ENCODE data around the gene FLRT2. TPM values are rescaled to one million over a fixed set of nuclear protein-coding genes. Genes with fewer than 3 reads are reported as not detected.

The FLRT2 gene, protein sequence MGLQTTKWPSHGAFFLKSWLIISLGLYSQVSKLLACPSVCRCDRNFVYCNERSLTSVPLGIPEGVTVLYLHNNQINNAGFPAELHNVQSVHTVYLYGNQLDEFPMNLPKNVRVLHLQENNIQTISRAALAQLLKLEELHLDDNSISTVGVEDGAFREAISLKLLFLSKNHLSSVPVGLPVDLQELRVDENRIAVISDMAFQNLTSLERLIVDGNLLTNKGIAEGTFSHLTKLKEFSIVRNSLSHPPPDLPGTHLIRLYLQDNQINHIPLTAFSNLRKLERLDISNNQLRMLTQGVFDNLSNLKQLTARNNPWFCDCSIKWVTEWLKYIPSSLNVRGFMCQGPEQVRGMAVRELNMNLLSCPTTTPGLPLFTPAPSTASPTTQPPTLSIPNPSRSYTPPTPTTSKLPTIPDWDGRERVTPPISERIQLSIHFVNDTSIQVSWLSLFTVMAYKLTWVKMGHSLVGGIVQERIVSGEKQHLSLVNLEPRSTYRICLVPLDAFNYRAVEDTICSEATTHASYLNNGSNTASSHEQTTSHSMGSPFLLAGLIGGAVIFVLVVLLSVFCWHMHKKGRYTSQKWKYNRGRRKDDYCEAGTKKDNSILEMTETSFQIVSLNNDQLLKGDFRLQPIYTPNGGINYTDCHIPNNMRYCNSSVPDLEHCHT
- total RNA-seq = under 0.01 TPM

DNA sequence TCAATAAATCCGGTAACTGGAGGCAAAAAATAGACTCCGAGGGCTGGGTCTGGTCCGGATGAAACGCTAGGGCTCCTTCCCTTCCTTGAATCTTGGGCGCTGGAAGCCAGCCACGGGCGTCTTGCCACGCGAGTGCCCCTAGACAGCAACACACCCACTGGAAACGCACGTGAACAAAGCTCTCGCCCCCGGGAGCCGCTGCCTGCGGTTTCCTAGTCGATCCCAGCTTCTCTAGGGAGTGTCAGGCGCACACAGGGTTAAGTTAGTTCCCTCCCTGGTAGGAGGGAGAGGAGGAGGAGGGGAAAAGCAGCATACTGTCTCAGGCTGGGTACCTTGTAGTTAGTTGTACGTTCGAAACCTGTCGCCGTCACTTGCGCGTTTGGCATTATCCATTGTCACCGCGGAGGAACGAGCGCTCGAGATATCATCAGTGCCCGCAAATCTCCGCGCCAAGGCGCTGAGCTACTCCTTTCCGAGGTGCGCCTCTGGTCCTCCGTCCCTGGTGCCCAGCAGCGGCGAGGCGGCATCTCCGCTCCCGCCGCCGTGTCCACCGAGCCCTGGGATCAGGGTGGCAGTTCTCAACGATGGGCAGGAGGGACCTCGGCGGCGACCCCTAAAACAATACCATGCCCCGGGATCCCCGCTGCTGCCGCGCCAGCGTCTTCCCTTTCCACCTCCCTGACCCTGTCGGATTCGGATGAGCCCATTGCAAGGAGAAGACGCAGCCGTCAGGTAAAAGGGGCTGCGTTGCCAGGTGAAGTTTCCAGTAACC, at the start of gene FLRT2:
Gene FLRT2, plus strand, starts transcription at position 342 of the 772 bp plus-strand sequence. CDS start 91,371 bp downstream, outside the sequence.
- DNase-seq (ENCODE audit: low read depth in 2 of 3, low spot score in 2 of 3) = no peak

DNA sequence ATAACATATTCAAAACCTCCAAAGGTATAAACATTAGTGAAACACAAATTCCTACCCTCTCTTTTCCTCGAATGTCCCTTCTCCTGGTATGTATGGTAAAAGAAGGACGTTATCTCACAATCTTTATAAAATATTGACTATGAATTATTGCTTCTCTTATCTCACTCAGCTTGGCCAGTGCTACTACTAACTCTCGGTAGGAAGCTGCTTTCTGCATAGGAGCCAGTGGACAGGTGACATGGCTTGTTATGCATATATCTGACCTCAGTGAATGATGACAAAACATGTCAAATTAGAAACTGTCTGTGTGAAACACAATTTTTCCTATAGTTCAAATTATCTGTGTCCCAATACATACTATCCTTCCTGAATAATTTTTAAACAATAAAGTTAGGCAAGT, 48.5 kb upstream of the FLRT2 start:
- DNase-seq (ENCODE audit: low read depth in 2 of 3, low spot score in 2 of 3) = no peak

DNA sequence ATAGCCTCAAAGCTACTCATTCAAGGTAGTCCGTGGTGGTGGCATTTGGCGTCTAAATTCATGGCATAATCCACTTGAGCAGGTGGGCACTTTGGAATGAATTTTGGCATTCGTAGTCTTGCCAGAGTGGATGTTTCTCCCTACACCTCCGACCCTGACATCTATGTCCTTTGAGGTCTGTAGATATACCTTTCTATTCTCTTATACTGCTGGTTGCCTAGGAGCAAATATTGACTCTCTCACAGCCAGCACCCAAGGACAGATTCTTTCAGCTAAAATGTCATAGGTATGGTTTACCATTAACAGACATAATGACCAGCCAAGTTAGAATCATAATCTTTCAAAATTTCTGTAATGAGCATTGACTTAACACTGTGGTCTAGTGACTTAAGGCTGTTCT, 47.4 kb upstream of the FLRT2 start:
- no peak for DNase-seq (ENCODE audit: low read depth in 2 of 3, low spot score in 2 of 3)

DNA sequence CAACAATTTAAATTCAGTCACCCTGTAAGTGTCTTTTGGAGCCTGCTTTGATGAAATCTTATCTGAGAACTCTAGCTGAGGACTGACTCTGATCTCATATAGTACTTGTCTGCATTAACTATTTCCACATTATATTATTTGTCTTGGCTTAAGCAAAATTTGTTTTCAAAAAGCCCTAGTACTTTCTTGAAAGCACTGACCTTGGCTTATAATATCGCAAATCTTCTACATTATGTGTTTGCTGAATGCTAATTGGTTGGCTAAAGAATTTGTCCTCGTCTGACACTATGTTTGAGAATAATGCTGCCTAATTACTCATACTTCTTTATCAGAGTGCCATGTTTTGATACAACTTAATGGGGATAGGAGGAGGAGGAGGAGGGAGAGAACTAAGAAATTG, 46.9 kb upstream of the FLRT2 start:
- DNase-seq (ENCODE audit: low read depth in 2 of 3, low spot score in 2 of 3) = no peak

DNA sequence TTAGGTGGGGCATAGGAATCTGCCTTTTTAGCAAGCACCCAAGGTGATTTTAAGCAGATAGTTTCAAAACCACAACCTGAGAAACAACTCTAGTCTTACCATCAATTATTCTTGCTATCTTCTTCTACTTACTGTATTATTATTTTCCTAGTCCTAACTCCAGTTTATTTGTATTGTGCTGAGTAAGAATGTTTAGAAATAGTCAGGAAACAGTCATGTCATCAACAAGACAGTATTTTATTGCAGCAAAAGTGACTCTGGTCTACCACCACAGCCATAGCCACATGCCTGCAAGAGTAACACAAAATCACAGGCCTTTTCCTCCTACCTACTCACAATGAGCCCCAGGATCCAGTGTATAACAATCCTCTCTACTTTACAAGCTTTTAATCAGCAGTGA, 46.3 kb upstream of the FLRT2 start:
- DNase-seq (ENCODE audit: low read depth in 2 of 3, low spot score in 2 of 3) = no peak

DNA sequence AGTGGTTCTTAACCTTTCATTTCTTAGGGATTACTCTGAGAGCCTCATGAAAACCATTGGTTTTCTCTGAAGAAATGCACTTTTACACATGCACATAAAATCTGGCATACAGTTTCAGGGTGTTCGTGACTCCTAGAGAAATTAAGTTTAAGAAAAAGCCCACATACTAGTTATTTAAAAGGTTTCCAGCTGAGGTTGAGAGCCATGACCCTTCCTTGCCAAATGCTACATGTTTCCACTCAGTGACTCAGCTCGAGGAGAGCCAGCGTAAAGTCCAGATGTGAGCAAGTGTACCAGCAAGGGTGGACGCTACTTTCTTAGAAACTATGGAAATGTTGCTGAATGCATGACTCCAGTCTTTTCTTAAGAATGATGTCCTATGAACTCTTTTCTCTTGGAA, 42.7 kb upstream of the FLRT2 start:
- no peak for DNase-seq (ENCODE audit: low read depth in 2 of 3, low spot score in 2 of 3)

DNA sequence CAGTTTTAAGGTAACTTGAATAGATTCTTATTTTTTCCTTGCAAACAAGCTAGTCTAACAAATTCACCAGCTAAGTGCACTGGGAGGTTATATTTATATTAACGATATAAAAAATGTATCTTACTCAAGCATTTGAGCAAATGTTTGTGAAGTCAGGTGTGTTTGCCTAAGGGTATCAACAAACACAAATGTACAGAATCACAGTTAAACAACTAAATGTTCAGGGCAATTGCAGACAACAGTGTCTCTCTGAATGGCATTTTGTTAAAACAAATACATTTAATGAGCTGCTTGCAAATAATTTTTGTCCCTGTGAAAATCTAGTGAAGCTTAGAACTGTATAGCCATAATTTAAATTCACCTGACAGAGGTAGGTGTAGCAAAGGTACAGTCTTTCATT, 28.2 kb upstream of the FLRT2 start:
- DNase-seq (ENCODE audit: low read depth in 2 of 3, low spot score in 2 of 3) = no peak

DNA sequence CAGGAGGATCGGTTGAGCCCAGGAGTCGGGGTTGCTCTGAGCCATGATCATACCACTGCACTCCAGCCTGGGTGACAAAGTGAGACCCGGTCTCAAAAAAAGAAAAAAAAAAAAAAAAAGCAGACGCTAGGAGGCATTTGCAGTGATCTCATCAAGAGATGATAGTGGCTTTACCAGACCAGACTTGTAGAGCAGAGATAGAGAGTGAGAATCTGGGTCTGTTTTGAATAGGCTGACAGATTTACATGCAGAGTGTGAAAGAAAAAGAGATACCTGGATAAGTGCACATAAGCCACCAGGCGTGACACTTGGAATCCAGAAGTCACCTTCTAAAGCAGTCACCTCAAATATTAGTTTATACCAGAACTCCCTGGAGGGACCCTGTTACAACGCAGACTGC, 21.1 kb upstream of the FLRT2 start:
- no peak for DNase-seq (ENCODE audit: low read depth in 2 of 3, low spot score in 2 of 3)

DNA sequence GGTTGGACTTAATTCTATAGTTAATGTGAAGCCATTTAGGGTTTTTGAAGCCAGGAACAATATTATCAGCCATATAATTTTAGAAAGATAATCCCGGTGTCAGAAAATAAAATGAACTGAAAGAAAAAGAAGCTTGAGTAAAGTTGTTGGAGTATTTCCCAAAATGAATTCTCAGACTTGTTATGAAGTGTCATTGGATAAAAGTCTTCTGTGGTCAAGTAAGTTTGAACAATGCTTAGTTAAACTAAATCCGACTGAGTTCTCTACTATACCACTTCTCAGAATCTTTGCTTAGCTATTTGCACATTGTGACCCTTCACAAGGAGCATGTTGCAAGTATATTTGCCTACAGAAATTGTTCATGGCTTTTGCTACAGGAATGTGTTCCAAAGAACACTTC, 17.5 kb upstream of the FLRT2 start:
- no peak for DNase-seq (ENCODE audit: low read depth in 2 of 3, low spot score in 2 of 3)

DNA sequence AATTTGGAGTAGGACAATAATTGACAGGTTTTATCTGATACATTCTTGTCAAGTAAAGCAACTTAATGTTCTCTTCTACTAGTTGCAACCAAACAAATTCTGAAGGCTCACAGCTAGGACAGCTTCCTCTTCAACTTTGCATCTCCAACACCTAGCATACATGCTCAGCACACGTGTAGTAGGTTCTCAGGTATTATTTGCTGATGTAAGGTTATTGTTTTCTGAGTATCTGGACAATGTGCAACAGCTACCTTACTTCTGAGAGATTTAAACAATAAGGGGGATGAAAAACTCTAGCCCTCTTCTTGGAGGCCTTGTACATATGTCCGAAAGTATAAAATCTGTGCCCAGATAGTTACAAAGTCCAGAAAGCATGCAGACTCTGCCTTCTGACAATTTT, 15.5 kb upstream of the FLRT2 start:
- DNase-seq (ENCODE audit: low read depth in 2 of 3, low spot score in 2 of 3) = no peak

DNA sequence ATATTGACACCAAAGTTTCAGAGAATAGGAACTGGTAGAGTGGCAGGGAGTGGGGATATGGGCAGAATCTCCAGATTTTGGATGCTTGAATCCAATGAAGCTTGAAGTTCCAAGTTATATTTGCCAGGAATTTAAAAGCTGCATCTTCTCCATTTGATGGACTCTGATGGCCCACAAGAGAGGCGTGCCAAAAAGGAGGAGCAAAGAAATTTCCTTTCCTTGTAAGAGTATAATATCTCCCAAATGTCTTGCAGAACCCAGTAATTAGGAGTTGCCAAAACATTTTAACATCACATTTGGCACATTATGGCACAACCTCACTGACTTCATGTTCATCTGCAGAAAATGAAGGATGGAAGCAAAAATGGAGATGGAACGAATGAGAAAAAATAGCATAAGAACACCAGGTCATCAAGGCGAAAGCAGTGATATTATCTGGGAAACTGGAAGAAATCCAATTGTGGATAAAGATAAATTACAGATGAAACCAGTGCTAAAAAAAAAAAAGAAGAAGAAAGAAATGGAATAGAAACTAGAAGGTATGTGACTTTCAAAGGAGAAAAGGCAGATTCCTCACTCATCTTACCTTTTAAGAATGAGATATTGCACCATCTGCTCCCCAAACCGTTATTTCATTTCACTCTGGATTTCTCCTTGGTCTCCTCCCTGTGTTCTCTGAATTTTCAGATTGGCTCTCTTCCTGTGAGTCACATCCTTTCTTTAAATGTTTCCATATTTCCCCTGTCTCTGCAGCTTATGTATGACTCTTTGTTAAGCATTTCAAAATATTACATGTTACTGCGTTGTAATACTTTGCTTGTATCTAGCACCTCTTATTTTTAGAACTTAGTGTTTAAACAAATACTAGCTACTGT, 13.5 kb upstream of the FLRT2 start:
- DNase-seq (ENCODE audit: low read depth in 2 of 3, low spot score in 2 of 3) = no peak

DNA sequence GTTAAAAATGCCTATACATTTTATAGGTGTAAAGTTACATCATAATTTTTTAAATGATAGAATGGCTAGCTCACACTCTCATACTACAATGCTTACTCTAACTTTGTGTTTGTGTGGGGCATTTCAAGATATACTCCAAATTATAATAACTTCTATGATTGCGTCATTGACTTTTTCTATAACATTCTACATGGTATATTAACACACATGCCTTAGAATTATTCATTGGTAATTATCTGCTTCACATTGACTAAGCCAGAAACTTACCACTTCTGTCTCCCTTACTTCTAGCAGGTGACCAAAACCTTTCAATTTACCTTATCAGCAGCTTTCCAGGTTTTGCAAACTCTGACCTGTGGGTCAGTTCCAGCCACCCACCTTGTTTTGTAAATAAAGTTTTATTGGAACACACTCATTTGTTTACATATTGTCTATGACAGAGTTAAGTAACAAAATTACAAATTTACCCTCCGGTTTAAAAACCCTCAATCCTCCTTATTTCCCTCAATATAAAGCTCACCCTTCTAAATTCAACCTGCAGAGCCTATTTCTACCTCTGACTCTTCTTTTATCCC, 12.7 kb upstream of the FLRT2 start:
- no peak for DNase-seq (ENCODE audit: low read depth in 2 of 3, low spot score in 2 of 3)

DNA sequence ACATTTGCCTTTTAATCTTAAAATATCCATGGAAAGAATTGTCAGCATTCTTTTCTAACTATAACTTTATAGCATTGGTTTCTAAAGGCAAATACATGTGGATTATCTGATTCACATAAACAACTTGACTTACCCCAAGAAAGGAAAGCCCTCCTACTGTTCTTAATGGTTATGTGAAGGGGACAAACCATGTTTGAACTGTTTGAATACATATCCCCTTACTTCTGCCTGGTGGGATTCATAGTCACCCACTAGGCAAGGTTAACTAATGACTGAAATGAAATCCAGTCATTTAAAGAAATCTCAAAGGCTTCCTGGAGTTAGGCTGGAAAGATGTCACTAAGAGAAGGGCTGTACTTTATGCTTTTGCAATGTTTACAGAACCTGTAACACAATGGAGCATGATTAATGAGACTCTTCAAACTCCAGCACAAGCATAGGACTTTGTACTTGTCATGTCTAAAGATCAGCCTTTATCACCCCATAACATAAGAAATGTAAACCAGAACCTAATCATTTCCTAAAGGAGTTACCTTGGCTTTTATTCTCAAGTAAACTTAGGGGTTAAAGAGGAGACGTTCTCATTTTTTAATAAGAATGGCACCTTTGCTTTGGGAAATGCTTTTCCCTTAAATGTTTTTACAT, 10.2 kb upstream of the FLRT2 start:
- no peak for DNase-seq (ENCODE audit: low read depth in 2 of 3, low spot score in 2 of 3)

DNA sequence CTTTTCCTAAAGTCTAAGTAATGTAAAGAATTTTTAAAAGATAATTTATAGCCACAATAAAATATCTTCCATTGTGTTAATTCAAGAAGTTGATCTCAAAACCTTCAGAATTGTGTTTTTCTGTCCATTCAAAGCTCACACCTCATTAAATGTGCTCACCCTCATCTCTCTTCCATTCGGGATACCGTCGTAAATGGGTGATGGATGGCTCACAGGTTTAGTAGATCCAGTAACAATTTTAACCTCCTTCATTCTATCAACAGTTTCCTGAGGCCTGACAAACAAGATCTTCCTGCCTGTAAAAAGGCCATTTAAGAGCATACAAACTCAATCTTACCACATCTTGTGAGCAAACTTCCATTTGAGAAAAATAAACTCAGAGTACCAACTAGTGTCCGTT, 9.4 kb upstream of the FLRT2 start:
- no peak for DNase-seq (ENCODE audit: low read depth in 2 of 3, low spot score in 2 of 3)

DNA sequence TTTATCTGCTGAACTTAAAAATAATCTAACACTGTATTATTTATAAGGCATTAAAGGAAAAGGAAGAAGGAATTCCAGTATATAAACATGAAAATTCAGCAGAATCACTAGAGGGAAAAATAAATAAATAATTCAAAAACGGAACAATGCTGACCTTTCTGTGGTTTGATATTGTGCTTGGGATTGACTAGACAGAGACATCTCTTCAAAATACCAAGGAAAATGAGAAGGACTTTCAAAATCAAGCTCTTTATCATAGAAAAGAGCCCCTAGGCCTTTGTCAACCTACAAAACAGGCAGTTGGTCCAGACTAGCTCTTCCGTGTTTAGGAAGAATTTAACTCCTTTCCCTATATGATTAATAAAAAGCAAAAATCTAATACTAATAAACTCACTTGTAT, 6.3 kb upstream of the FLRT2 start:
- no peak for DNase-seq (ENCODE audit: low read depth in 2 of 3, low spot score in 2 of 3)

DNA sequence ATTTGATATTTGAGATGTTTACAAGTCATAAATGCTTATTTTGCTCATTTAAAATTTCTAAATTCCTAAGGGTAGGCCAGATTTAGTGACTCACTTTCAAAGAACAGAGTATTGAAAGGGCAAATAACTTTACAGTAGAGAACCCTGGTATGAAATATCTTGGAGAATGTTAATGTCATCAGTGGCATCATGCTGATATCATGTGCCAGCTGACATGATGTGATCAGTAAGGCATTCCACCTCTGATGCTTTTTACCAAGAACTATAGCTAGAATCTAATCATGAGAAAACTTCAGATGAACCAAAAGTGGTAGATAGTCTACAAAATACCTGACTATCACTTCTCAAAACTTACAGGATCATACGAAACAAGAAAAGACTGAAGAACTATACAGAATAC, 2.9 kb upstream of the FLRT2 start:
- DNase-seq (ENCODE audit: low read depth in 2 of 3, low spot score in 2 of 3) = no peak

DNA sequence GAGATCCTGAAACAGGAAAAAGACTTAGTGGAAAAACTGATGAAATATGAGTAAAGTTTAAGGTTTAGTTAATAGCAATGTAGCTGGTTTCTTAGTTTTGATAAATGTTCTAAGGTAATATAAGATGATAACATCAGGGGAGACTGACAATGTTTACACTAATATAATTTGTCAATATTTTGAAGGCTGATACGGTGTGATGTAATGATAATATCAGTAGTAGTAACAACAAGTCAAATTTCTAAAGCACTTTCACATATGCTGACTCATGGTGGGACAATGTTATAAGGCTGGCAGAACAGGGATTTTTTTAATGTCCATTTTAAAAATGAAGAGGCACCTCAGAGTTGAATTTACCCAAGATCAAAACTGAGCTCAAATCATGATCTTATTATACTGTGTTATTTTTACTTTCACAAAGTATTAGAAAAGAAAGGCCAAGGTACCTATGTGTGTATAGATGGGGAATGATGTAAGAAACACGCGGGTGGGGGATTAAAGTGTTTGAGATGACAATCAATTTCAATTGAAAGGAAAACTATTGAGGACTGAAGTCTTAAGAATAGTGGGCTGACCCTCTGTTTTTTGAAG, 2.4 kb upstream of the FLRT2 start:
- DNase-seq (ENCODE audit: low read depth in 2 of 3, low spot score in 2 of 3) = no peak

DNA sequence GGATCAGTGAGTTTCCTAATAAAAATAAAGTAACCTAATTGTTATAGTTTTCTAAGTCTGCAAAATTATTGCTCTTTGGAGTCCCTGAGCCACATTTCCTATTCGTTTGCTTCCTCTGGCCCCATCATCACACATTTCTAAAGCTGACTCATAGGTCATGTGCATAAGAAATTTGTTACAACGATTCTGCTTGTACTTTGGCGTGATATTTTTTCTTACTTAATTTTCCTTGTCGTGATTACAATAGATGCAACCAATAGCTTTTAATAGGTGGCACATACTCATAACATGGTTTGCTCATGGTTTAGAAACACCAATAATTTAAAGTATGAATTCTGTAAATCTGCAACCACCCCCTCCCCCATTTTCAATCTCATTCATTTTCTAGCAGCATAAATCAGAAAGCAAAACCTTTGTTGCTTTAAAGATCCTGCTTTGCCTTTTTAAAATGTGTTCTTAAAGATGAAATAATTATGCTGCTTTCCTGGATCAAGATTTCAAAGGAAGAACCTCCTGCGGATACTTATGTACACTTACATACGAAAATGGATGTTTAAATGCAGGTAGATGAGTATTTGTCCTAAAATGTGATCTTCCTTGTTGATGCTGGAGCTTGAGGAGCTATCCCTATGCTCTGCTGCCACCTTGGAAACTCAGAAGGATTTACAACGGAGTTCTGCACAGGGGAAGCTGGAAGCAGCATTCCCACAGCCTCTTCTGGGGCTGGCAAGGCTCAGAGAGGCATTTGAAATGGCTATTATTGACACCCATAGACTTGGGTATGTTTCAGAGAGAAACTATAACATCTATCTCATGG, 1.7 kb upstream of the FLRT2 start:
- DNase-seq (ENCODE audit: low read depth in 2 of 3, low spot score in 2 of 3) = no peak
